GM18858 (cell line): ENCODE data around the gene TEFM.
"Not testable (repeated sequence)": the region's sequence is repeated elsewhere in the genome, so short reads cannot be mapped to it uniquely, and the experiment has no call there.

Experiments used
- ATAC-seq: cut with Tn5 transposase; IDR thresholded peaks from one replicate; pipeline ENCODE4 v1.9.1; 2021; ENCODE audit not compliant: unreplicated experiment

TEFM gene, protein sequence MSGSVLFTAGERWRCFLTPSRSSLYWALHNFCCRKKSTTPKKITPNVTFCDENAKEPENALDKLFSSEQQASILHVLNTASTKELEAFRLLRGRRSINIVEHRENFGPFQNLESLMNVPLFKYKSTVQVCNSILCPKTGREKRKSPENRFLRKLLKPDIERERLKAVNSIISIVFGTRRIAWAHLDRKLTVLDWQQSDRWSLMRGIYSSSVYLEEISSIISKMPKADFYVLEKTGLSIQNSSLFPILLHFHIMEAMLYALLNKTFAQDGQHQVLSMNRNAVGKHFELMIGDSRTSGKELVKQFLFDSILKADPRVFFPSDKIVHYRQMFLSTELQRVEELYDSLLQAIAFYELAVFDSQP

GRCh38 chr17:30906101-30906911 lies at the start of gene TEFM:
TEFM (minus strand) TSS chr17:30906238; CDS start chr17:30906198, 40 bp downstream.
- ATAC-seq = peak; percentile 64

GRCh38 chr17:30954046-30954830 lies 48.2 kb upstream of the TEFM start:
- ATAC-seq = no peak

- no peak for ATAC-seq
These were observed 46.8 kb upstream of the TEFM start for GRCh38 chr17:30952638-30953393.

- no peak for ATAC-seq
These were observed 44.8 kb upstream of the TEFM start for GRCh38 chr17:30950669-30951399.

DNA sequence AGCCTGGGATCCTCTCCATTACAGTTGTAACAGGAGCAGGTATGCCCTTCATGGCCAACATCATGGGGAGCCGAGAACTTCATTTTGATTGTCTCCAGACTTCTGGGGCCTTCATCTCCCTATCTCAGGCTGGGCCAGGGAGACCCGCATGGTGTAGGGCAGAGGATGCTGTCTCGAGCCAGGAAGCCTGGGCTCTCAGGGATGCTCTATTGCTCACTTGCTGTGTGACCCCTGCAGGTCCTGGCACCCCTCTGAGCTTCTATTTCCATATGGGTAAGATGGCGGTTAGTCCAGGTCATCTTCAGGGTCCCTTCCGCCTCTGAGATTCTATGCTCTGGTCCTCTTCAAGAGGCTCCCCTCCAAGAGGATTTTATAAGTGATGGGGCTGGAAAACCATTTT lies 44.2 kb upstream of the TEFM start:
- ATAC-seq = no peak

DNA sequence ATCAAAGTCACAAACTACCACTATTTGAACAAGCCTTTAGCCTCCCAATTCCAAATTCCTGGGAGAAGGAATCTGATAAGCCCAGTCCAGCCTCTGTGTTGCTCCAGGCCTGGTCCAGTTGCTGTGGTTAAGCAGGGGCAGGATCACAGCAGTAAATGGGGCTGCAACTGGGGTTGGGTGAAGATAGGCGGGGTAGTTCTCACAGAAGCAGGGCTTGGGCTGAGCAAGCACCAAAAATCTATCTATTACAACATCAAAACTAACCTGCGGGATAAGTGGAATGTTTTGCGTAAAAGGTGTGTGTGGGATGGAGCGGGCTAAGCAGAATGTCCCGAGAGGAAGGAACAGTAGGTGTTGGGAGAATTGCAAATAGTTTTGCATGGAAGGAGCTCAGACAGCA lies 41.8 kb upstream of the TEFM start:
- no peak for ATAC-seq

DNA sequence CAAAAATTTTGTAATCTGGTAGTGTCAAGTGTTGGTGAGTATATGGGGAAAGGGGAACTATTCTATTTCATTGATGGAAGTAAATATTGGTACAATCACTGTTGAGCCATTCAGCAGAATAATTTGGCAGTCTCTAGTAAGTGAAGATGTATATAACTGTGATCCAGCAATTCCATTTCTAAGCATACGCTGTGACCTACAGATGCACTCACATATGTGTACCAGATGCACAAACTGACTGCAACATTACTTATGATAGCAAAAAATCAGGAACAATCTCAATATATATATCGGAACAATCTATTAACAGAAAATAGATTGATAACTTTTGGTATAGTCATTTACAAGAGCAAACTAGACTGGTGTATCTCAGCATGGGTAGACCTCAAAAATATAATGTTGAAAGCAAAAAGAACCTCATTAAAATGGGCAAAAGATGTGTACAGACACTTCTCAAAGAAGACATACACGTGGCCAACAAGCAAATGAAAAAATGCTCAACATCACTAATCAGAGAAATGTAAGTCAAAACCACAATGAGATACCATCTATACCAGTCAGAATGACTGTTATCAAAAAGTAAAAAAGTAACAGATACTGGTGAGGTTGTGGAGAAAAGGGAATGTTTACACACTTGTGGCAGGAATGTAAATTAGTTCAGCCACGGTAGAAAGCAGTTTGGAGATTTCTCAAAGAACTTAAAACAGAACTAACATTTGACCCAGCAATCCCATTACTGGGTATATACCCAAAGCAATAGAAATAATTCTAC lies 36.5 kb upstream of the TEFM start:
- ATAC-seq = no peak

DNA sequence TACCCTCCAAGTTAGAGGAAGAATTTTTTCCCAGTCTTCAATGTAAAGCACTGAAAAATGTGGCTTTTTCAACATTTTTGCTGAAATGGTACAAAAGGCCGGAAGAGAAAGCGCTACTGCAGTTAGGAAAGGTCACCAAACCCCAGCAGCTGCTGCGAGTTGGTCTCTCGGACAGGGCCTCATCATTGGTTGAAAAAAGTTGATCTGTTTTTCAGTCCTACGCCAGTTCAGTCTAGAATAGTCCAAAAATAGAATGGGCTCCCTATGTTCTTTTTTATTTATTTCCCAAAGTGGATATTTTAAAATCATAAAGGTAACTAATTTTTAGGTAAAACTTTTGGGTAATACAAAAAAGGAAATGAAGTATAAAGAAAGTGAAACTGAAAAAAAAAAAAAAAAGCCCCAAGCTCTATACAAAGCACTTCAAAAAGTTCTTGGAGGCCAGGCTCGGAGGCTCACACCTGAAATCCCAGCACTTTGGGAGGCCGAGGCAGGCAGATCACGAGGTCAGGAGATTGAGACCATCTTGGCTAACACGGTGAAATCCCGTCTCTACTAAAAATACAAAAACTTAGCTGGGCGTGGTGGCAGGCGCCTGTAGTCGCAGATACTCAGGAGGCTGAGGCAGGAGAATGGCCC lies 33.1 kb upstream of the TEFM start:
- no peak for ATAC-seq

- no peak for ATAC-seq
These were observed 27.9 kb upstream of the TEFM start for GRCh38 chr17:30933966-30934365.

GRCh38 chr17:30931582-30931981 lies 25.5 kb upstream of the TEFM start:
- not testable (repeated sequence) for ATAC-seq

- no peak for ATAC-seq
These were observed 24.5 kb upstream of the TEFM start for GRCh38 chr17:30930495-30930894.

GRCh38 chr17:30929861-30930260 lies 23.8 kb upstream of the TEFM start:
- not testable (repeated sequence) for ATAC-seq

DNA sequence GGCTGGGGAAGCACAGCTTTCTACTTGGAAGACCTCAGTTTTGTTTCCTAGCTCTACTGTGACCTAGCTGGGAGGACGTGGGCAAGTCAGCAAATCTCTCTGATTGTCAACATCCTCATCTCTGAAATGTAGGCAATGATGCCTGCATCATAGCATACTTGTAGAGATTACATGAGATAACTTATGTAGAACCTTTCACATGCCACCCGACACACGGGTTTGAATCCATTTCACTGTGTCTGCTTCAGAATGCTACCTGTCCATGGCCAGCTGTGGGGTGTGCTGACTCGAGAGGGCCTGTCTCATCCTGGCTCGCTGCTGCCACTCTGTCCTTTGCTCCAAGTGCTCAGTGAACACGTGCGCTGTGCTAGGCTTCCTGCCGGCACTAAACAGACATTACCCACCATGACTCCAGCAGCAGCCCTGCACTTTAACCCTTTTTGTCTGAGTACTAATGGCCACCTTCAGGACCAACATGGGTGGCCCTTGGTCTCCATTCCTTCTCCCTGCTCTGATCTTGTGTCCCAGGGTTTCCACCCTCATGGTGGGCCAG lies 23.1 kb upstream of the TEFM start:
- no peak for ATAC-seq

DNA sequence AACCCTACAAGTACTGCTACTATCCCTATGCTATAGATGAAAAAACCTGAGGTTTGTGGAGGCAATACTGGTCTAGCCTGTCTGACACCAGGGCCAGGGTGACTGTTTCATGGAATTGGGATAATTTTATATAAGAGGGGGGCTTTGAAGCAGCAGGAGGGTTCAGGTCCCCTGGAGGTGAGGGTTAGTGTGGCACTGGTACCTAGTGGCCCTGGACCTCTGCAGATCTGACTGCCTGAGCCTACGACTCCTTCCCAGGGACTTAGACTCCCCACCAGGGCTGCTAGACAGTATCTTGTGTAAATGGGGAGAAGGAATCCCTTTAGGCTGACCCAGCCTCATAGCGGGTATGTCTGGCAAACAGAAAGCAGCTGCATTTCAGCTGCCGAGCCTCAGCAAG lies 22.5 kb upstream of the TEFM start:
- no peak for ATAC-seq

DNA sequence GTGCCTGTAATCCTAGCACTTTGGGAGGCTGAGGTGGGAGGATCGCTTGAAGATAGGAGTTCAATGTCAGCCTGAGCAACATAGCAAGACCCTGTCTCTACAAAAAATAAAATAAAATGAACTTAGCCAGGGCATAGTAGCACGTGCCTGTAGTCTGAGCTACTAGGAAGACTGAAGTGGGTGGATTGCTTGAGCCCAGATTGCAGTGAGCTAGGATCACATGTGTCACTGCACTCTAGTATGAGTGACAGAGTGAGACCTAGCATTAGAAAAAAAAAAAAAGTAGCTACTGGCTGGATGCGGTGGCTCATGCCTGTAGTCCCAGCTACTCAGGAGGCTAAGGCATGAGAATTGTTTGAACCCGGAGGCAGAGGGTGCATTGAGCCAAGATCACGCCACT lies 21.7 kb upstream of the TEFM start:
- no peak for ATAC-seq

DNA sequence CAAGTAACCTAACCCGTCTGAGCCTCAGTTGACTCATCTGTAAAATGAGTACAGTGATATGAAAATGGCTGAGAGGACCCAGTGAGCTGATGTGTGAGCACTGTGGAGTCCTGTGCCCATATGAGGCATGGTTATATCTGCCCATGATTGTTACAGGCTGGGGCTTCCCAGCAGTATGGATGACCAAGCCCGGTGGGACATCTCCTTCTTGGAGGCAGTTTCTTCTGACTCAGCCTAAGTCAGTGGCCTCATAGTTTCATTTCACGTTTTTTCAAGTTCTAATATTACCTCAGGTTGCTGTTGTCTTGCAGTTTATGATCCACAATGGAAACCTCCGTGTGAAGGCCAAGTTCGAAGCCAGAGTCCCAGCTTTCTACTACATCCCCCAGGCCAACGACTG lies 20.5 kb upstream of the TEFM start:
- ATAC-seq = no peak

DNA sequence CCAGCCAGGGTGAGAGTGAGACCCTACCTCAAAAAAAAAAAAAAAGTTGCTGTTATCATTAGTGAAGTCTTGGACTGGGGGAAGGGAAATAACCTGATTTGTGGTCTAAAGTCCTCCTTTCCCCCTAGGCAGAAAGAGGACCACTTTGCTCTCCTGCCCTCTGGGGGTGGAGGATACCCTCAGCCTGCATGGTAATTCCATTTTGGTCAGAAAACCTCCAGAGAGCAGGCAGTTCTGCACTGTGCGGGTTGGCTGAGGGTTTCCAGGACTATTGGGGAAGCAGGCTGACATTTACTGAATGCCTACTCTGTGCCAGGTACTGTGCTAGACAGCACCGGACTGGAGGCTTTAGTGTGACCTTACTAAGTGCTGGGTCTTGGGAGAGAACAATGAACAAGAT lies 18.3 kb upstream of the TEFM start:
- ATAC-seq = no peak

DNA sequence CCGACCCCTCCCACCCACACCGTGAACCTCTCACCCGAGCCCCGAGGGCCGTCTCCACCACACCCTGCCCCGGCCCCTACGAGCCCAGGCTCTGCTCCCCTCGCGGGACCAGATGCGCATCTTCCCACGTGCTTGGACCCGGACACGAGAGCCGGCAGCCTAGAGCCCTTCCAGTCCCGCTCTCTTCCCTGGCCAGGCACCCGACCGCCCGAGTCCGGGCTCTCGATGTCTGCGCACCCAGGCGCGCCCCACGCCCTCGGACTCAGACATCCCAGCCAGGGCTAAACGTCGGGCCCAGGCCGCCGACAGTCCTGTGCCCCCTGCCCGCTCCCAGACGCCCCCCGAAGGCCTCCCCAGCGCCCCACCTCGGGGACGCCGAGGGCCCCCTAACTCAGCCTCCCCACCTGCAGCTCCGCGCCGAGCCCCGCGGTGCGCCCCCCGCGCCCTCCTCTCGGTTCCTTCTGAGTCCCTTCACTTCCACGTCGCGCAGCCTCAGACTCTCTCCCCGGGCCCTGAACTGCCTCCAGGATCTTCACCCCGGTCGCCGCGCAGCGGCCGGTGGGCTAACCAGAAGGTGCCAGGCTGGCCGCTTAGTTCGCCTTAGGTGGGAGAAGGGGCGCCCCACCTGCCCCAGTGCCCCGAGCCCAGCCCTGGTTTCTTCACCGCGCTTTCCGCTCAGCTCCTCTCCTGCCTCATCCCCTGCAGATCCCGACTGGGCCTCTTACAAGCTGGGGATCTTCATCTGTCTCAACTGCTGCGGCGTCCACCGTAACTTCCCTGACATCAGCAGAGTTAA lies 16.4 kb upstream of the TEFM start:
- no peak for ATAC-seq
